ENCODE data around the gene ATP8B4.

DNA sequence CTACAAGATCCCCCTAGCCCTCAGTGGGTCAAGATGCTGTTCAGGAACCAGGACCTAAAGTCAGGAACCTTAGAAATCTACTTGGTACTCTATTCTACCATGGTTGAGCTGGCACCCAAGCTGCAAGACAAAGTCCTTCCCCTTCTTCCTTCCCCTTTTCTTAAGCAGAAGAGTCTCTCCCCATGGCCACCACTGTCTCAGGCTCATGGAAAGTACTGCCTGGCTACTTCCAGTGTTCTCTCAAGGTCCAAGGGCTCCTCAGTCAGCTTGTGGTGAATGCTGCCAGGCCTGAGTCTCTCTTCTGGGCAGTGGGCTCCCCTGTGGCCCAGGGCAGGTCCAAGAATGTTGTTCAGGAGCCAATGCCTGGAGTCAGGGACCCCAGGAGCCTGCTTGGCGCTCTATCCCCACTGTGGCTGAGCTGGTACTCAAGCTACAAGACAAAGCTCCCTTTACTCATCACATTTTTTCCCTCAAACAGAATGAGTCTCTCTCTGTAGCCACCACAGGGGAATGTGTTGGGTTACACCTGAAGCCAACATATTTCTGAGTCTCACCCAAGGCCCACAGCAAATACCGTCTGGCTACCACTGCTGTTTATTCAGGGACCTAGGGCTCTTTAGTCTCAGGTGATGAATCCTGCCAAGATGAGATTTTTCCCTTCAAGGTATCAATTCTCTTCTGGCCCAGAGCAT, 44.8 kb upstream of the ATP8B4 start:
- TF ChIP-seq ARNTL (CRISPR knock-in tag; IDR thresholded peaks at IDR 0.05; ENCODE audit: borderline replicate concordance, low read depth) (no peak), TCF4 (CRISPR knock-in tag; IDR thresholded peaks at IDR 0.05; ENCODE audit: borderline replicate concordance) (no peak), ESRRG (CRISPR knock-in tag; IDR thresholded peaks at IDR 0.05) (no peak), ZFP30 (CRISPR knock-in tag; IDR thresholded peaks at IDR 0.05) (no peak), TOX (CRISPR knock-in tag; IDR thresholded peaks at IDR 0.05; ENCODE audit: borderline replicate concordance) (no peak), RARB (CRISPR knock-in tag; IDR thresholded peaks at IDR 0.05) (no peak)
- TF ChIP-seq, protein P1, sequence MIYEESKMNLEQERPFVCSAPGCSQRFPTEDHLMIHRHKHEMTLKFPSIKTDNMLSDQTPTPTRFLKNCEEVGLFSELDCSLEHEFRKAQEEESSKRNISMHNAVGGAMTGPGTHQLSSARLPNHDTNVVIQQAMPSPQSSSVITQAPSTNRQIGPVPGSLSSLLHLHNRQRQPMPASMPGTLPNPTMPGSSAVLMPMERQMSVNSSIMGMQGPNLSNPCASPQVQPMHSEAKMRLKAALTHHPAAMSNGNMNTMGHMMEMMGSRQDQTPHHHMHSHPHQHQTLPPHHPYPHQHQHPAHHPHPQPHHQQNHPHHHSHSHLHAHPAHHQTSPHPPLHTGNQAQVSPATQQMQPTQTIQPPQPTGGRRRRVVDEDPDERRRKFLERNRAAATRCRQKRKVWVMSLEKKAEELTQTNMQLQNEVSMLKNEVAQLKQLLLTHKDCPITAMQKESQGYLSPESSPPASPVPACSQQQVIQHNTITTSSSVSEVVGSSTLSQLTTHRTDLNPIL (CRISPR knock-in tag; IDR thresholded peaks at IDR 0.05; ENCODE audit: low read depth) = no peak
